ENCODE data around the gene GAS2L1. TPM values are rescaled to one million over a fixed set of nuclear protein-coding genes. Genes with fewer than 3 reads are reported as not detected.

Gene GAS2L1
- total RNA-seq, 3 donors from 2014 or later = 12.2 to 19.3 (median 15.7) TPM

GRCh38 chr22:29312218-29313125 lies 6.0 kb downstream of the GAS2L1 start:
- no peaks in the 10 kb centered on the region for H3K36me3 ChIP-seq
- intact Hi-C loops (cut with DNase I; ENCODE audit: low total_unique reads) = loop anchor here (10.0 kb wide), 1 partner anchor 452 kb away; the partner anchor contains the start of genes UQCR10 and ZMAT5
- no peaks in the 10 kb centered on the region for H3K9me3 ChIP-seq
- H3K4me3 ChIP-seq = no peak overlapping the region
- TF ChIP-seq POLR2A (IDR thresholded peaks at IDR 0.05) (no peak), POLR2AphosphoS5 (IDR thresholded peaks at IDR 0.05) (no peak), CTCF (IDR thresholded peaks at IDR 0.05) (no peak)
- H3K27ac ChIP-seq = peak overlapping the region; percentile 89 to 93
- H3K27me3 ChIP-seq = peaks cover 2 to 18% of the 10 kb centered on the region in 2 donors
- H3K4me1 ChIP-seq = peaks cover 33 to 37% of the 10 kb centered on the region in 2 donors
- peak in 1 of 2 donors; percentile 47 for DNase-seq (ENCODE audit: low spot score in 2 of 2)

- H3K36me3 ChIP-seq = no peaks in the 10 kb centered on the region
- no peak for DNase-seq (ENCODE audit: low spot score in 2 of 2)
- H3K27me3 ChIP-seq = peaks cover 2 to 18% of the 10 kb centered on the region in 2 donors
- peak overlapping the region in 1 of 2 donors; percentile 89 for H3K27ac ChIP-seq
- peak; percentile 13 to 41 (median 19) for TF ChIP-seq CTCF (IDR thresholded peaks at IDR 0.05)
- TF ChIP-seq POLR2AphosphoS5 (IDR thresholded peaks at IDR 0.05) = no peak
- no peak for TF ChIP-seq POLR2A (IDR thresholded peaks at IDR 0.05)
- peaks cover 32 to 33% of the 10 kb centered on the region in 2 donors for H3K4me1 ChIP-seq
- H3K9me3 ChIP-seq = no peaks in the 10 kb centered on the region
- peak overlapping the region in 1 of 3 donors; percentile 66 for H3K4me3 ChIP-seq
- intact Hi-C loops (cut with DNase I; ENCODE audit: low total_unique reads) = loop anchor here (10.0 kb wide), 1 partner anchor 452 kb away; the partner anchor contains the start of genes UQCR10 and ZMAT5
Measured at GRCh38 chr22:29313126-29313575, 6.7 kb downstream of the GAS2L1 start.

- Histone ChIP-seq H3K4me1 (peaks cover 28 to 30% of the 10 kb centered on the region in 2 donors), H3K9me3 (no peaks in the 10 kb centered on the region), H3K27ac (peak overlapping the region in 1 of 2 donors; percentile 89), H3K27me3 (peaks cover 2 to 18% of the 10 kb centered on the region in 2 donors), H3K36me3 (no peaks in the 10 kb centered on the region), H3K4me3 (peak overlapping the region in 2 of 3 donors; percentile 50 to 66)
- DNase-seq (ENCODE audit: low spot score in 2 of 2) = peak in 1 of 2 donors; percentile 48
- intact Hi-C loops (cut with DNase I; ENCODE audit: low total_unique reads) = loop anchor here (10.0 kb wide), 1 partner anchor 451 kb away; the partner anchor contains the start of genes UQCR10 and ZMAT5
- no peak for TF ChIP-seq CTCF (IDR thresholded peaks at IDR 0.05)
- TF ChIP-seq POLR2A (IDR thresholded peaks at IDR 0.05) = no peak
- TF ChIP-seq POLR2AphosphoS5 (IDR thresholded peaks at IDR 0.05) = no peak
Measured at GRCh38 chr22:29313576-29314466, 7.4 kb downstream of the GAS2L1 start.

GRCh38 chr22:29314537-29315285 lies 8.3 kb downstream of the GAS2L1 start:
- peaks cover 19 to 21% of the 10 kb centered on the region in 2 donors for H3K4me1 ChIP-seq

More at GRCh38 chr22:29314537-29315285, 8.3 kb downstream of the GAS2L1 start:
- DNase-seq (ENCODE audit: low spot score in 2 of 2) = peak in 1 of 2 donors; percentile 49
- Histone ChIP-seq H3K27me3 (peaks cover 2 to 18% of the 10 kb centered on the region in 2 donors), H3K9me3 (no peaks in the 10 kb centered on the region), H3K27ac (no peak overlapping the region), H3K4me3 (peak overlapping the region; percentile 23 to 66 (median 50)), H3K36me3 (no peaks in the 10 kb centered on the region)
- TF ChIP-seq CTCF (IDR thresholded peaks at IDR 0.05) (no peak), POLR2A (IDR thresholded peaks at IDR 0.05) (no peak), POLR2AphosphoS5 (IDR thresholded peaks at IDR 0.05) (no peak)
- intact Hi-C loops (cut with DNase I; ENCODE audit: low total_unique reads) = loop anchor here (10.0 kb wide), 1 partner anchor 450 kb away; the partner anchor contains the start of genes UQCR10 and ZMAT5
